GM19025 (cell line): Measurements from ENCODE around the gene FATE1.

Experiments used
- ATAC-seq: cut with Tn5 transposase; IDR thresholded peaks from one replicate; pipeline ENCODE4 v1.9.1; 2021; ENCODE audit warnings: mild to moderate bottlenecking, low read depth, moderate library complexity; ENCODE audit not compliant: unreplicated experiment

Gene FATE1

DNA sequence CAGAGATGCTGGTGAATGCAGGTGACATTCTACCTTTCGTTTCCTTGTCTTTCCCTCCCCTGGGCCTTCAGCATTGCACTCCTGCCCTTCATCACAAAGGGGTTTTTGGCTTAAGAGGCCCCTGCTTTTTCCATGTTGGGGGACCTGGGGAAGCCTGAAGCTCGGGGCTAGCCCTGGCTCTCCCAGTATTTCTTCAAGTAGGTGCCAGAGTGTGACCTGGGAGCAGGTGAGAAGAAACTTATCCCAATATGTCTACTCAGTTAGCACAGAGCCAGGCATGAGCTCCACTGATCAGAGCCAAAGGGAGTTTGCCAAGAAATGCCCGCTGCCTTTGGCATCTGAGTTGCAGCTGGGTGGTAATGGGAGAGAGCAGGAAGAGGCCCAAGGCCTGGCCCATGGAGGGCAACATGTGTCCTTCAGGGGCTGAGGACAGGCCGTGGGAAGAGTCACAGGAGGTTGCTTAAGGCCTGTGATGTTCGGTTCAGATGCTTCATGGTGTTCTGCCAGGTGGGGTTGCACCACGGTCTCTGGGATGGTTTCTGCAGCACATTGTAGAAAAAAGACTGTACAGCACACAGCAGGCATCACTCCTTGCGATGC lies 13.0 kb upstream of the FATE1 start:
- no peak for ATAC-seq

DNA sequence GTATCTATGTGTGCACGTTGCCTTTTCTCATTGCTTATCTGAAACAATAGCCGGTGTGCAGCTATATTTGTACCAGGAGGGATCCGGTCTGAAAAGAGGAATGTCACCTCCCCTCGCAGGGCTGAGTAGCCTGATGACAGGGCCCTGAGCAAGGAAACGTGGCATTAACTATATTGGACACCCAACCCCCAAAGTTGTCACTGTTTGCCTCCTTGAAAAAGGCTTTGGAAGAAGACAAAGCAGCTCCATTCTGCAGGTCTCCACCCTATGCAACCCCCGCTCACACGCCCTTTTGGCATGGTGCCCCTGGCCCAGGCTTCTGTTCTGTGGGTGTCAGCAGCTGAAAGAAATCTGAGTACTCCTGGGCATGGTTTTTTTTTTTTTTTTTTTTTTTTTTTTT lies 12.3 kb upstream of the FATE1 start:
- ATAC-seq, result no peak

DNA sequence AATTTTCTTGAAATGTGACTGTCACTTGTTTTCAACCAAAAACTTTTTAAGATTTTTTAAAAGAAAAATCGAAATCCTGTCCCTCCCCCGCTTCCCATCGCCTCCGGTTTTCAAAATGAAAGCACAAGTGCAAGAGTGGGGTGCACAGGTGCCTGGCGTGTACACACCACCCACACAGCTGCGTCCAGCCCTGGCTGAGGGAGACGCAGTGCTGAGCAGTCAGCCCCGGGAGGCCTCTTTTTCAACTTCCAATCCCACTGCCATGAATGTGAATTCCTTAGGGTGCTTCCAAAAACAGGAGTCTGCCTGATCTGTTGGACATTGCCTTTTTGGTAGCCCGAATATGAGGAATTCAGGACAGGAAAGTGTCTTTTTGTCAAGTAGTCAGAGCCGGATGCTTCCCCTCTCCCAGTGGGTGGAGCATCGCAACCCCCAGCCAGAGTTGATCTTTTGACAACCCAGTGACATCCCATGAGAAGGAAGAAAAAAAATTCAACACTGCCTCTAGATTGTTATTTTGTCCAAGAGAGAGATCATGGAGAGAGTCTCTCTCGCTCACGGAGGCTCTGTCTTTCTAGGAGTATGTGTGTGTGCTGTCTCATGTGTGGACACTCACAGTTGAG lies 11.7 kb upstream of the FATE1 start:
- ATAC-seq, result no peak

DNA sequence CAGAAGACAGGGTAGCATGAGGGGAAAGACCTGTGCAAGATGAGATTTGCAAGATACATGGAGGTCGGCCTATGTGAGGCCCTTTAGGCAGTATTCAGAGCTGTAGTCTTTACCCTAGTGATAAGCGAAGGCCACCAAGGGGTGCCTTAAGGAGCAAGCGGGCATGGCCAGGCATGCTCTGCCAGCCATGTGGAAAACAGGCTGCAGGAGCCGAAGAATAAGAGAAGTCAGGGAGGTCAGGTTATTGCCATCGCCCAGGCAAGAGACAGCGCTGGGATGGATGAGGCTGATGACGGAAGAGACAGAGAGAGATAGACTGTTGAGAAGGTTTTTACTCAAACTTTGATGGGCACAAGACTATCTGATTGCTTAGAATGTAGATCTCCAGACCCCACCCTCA lies 7.0 kb upstream of the FATE1 start:
- ATAC-seq, result no peak

DNA sequence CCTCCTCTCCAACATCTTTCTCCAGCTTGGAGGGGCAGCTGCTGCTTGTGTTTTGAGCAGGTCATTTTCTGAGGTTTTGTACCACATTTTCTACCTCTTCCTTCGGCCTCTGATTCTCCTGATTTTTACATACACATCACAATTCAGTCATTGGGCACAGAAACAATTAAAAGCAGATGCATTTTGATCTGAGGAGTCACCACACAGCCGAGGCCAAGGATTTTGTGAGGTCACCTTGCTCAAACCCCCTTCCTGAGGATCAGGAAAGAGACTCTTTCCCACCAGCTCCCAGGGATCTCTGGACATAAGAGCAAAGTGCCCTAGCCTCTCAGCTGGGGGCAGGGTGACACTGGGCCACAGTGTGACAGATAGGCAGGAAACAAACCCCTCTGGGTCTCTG lies 5.4 kb upstream of the FATE1 start:
- no peak for ATAC-seq

DNA sequence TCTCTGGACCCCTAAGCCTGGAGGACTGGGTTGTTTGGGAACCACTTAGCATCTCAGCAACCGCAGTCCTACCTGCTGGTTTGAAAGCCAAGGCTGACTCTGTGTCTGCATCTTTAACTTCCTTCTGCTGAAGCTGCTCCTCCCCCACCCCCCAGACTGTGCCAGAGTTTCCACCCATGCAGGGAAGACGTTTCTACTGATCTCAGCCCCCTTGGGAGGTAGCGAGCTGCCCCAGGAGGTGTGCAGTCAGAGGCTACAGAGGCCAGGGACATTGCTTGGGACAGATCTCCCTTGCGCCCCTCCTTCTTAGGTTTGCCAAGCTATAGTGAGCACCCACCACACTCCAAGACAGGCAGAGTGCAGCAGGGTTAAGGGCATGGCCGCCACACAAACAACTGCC lies 4.7 kb upstream of the FATE1 start:
- ATAC-seq, result no peak

DNA sequence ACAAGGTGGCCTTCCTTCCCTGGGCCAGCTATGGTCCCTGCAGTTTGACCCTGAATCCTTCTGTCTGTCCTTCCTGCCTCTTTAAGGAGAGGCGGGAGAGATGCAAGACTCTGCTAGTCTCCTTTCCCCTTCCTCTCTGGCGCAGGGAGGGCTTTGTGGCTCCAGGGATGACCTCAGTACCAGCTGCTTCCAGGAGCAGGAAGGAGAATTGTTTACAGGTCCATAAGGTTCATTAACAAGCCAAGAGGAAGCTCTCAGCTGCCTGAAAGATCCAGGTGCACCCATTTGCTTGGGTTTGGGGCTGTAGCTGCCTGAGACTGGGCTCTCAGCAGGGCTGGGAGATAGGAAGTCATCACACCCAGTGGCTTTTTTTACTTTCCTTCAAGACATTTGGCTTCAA lies 4.0 kb upstream of the FATE1 start:
- ATAC-seq, result no peak

DNA sequence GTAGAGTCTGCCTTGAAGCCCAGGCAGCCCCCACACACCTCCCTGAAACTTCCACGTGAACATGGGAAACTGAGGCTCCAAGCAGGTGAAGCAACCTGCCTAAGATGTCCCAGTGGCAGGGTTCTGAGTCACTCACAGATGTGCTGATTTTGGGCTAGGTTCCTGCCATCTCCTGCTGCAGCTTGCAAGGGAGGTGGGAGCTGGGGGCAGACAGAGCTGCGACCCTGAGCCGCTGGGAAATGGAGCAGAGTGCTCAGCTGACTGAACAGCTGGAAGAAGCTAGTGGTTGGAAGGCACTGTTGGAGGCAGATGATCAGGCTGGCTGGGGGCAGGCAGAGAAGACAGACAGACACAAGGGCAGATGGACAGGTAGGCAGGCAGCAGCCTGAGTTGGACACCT lies 3.6 kb upstream of the FATE1 start:
- ATAC-seq, result no peak

DNA sequence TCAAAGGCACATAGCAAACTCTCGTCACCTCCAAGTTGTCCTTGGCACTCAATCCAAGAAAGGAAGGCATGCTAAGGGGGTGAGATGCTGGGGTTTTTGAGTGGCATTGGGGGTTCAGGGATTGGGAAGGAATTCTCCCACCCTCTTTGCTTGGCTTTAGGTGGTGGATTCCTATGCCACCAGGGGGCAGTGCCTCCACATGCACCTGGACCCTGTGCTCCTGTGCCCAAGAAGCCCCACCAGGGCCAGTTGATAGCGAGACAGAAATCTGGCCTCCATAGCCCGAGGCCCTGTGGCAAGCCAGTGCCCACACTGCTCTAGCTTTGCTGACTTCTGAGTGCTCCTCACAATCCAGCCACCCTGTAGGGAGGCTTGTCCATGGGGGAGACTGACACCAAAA lies 2.0 kb upstream of the FATE1 start:
- no peak for ATAC-seq

DNA sequence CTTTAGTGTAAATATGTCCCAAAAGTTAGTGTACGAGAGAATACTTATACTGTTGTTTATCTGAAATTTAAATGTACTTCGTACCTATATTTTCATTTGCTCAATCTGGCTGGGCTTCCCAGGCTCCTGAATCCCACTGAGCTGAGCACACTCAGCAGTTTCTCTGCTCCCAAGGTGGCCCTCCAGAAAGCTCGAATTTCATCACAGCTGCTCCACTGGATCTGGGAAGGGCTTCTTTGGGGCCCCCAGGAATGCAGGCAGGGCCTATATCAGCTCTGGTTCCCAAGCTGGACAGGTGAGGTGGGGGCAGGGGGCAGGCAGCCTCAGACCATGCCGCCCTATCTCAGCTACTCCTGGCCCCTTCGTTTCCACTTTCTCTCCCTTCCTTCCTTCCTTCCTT lies 1.5 kb upstream of the FATE1 start:
- ATAC-seq, result no peak

DNA sequence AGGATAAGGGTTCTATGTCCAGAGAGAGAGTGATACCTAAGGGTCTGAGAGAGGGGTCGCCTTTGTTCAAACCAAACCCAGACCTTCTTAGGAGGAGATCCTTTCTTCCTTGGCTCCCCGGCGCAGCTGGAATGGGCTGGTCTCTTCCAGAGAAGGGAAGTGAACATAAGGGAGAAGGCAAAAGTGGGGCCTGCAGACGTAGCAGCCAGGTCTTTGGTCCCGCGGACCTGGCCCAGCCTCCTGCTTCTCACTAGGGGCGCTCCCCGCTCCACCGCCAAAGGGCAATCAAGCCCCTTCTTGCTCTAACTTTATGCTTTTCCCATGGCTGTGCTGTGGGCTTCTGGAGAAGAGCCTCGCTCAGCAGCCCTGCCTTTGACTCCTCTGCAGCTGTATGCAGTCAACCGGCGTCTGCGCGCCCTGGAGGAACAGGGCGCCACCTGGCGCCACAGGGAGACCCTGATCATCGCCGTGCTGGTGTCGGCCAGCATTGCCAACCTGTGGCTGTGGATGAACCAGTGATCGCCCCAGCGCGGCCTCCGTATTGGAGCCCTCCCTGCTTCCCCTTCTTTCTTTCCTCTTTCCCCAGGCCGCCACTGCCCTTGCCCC lies 6.5 kb downstream of the FATE1 start:
- no peak for ATAC-seq

DNA sequence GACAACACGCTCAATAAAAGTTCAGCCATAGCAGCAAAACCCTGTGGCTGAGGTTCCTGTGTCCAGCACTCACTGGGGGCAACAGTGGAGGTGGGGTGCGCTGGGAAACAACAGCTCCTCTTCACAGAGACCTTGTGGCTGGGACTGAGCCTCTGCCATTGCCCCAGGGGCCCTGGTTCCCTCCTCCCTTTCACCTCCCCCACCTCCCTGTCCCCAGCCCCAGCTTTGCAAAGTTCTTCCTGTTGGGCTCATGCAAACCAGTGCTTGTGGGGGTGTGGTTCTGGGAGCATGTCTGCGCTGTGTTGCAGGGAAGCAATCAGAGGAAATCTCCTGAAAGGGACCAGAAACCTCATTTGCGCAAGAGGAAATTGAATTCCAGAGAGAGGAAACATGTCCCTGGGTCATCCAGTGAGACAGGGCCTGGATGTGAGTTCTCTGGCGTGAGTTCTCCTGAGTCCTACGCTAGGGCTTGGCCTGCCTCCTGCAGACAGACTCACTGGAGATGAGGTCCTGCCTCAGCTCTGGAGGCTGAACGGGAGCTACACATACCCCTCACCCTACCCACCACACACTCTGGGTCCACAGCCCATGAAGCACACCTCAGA lies 7.4 kb downstream of the FATE1 start:
- no peak for ATAC-seq

DNA sequence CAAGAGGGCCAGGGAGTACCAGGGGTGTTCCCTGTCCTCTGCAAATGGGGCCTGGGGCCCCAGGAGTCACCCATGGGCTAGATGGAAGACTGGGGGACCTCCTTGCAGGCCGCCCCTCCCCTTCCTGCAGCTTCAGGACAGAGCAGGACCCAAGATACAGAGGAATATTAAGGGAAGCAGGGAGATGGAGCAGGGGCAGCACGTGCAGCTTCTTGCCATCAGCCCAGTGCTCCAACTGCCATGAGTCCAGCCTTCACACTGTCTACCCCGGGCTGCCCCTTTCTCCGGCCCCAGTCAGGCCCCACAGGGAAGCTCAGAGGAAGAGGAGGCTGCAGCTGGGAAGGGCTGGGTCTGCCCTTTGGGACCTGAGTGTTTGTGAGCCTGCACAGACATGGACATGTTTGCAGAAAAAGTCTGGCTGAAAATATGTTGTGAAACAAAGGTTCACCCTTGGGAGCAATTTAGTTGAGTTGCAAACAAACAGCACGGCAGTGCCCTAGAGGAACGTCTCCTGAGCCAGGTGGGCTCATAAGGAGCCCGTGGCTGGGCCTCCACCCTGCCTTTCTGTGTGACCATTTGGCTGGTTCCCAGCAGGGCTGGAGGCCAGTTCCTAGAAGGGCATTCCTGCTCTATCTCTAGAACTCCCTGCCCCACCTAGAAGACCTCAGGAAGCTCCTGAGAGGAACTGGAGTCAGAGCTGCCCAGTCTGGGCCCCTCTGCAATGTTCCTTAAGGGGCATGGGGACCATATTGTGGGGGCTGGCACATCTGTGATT lies 8.9 kb downstream of the FATE1 start:
- ATAC-seq, result no peak

DNA sequence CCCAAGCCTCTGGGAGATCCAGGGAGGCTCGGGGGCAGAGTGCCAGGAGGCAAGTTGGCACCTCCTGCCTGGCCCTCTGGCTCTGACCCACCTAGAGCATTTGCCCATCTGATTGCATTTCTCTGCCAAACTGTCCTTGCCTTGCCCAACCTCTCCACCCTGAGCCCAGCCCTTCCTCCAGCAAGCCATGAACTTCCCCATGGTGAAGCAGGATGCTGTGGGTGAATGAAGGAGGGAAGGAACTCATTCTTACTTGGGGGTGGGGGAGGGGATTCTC lies 9.4 kb downstream of the FATE1 start:
- no peak for ATAC-seq

DNA sequence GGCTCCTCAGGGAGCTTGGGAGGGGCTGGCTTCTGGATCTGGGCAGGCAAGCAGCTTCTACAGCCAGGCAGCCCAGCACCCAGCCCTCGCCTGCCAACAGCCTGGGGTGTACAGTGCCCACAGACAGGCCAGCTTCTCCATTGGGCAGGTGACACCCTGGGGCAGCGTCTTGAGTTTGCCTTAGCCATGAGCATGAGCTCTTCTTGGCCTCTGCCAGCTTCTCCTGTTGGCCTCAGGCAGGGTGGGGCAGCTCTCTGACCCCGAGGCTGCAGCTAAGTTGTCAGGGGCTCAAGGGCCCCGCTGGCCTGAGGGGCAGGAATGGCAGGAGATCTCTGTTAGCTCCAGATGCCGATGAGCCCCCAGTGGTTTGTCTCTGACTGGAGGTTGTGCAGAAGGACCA lies 10.9 kb downstream of the FATE1 start:
- ATAC-seq, result no peak

DNA sequence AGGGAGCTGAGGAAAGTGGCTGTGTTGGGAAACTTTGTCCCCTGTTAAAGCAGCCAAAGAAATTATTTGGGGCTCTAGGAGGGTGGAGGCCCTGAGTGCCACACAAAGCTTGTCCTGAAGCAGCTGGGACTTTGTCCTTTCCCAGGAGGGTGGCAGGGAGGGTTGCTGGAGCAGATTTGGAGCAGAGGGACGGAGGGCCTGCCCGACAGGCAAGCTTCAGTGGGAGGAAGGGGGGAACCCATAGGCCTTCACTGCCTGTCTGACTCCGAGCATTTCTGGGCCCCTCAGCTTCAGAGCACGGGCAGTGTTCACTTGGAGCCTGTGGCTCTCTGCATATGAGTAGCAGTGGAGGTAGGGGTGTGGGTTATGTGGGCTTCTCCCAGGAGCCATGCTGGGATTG lies 11.5 kb downstream of the FATE1 start:
- ATAC-seq, result no peak

DNA sequence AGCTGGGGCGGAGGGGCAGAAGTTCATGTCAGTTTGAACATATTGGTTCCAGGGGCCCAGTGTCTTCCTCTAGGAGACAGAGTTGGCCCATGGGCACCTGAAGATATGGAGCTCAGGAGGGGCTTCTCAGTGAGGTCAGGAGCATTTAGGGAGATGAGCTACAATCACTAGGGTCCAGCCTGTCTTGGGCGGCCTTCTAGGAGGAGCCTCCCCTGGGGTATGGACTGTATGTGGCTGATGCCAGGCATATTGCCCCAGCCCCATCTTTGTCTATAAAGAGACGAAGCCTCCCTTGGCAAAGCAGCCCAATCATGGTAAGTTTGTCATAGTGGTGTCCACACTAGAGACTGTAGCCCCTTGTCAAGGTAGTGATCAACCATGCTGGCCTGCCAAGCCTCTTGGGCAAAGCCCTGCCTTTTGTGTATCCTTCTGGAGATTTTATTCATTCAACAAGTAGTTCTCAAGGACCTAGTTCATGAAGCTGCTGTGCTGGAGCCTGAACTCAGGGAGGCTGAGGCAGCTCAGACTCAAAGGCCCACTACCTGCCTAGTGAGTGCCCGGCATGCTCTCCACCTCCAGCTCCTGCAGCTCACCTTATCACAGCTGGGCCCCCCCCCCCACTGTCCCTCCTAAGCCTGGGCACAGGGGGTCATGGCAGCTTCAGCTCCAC lies 13.4 kb downstream of the FATE1 start:
- ATAC-seq, result no peak

DNA sequence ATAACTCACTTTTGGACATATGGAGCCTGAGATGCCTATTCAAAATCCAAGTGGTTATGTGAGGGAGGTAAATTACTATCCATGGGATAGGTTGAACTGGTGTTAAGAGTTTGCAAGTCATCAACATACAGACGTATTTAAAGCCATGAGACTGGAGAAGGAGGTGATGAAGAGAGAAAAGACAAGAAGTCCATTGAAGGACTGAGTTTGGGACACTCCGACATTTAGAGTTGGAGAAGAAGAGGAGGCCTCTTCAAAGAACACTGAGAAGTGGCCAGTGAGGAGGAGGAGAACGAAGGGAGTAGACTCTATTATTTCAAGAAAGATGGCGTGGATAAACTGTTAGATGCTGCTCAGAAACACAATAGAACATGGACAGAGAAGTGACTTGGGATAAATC lies 18.6 kb downstream of the FATE1 start, which contains the start of gene CNGA2:
TSS of gene CNGA2 (plus strand) at position 301 of the 400 bp plus-strand sequence. CDS start 3,738 bp downstream, outside the sequence.
- no peak for ATAC-seq

DNA sequence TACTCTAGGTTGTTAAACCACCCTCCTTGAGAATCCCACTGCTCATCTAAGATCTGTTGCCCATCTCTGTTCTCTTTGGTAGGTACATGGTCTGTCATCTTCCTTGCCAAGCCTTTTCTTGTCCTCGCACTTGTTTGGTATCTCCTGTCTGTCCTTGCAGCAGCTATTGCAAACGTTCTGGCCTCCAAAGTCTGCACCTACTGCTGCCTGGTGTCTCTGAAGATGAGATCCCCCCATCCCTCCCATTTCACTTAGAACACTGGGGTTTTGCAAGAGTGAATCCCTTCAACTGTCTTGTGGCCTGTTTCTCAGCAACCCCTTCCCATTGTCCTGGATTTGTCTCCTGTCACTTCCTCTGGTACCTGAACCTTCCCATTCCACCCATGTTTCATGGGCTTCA lies 19.4 kb downstream of the FATE1 start:
- ATAC-seq, result no peak

DNA sequence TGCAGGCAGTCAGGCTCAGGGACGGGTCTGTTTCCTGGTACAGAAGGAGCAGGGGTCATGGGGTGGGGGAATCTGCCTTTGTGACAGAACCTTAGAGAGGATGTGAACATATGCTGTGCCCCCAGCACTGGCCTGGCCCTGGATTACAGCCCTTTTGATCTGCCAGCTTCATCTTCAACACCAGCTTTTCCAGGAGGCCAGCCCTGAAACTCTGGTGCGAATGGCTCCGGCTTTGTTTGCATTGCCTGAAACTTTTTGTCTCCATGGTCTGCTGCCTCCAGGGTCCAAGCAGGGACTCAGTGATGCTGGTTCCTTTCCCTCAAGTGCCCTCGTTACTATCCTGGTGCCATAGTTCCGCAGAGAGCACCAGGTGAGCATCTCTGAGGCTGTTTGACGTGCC lies 20.9 kb downstream of the FATE1 start:
- ATAC-seq, result no peak

DNA sequence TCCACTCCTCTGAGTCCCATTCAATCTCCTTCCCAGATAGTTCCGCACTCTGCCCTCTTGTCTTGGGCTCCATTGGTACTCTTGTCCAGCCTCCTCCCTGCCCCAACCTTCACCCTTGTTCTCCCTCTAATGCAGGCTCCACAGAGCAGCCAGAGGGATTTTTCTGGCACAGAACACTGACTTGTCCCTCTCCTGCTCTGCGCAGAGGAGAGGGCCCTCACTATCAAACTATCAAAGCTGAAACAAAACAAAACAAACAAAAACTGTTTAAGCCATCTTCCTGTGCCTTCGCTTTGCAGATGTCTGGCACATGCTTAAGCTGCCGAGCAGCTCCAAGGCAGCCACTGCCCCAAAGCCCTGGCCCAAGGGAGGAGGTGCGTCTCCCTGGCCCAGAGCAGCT lies 21.7 kb downstream of the FATE1 start:
- ATAC-seq, result no peak
